GM12872 (cell line): ENCODE data around the gene VSTM2B.

Source experiments
- TF ChIP-seq, protein P1 (sequence below): IDR thresholded peaks from 3 replicates; pipeline ENCODE4 v1.5.1; 2011; ENCODE audit warnings: low read depth, mild to moderate bottlenecking, low read length, moderate library complexity; ENCODE audit not compliant: insufficient read depth

The VSTM2B gene

DNA sequence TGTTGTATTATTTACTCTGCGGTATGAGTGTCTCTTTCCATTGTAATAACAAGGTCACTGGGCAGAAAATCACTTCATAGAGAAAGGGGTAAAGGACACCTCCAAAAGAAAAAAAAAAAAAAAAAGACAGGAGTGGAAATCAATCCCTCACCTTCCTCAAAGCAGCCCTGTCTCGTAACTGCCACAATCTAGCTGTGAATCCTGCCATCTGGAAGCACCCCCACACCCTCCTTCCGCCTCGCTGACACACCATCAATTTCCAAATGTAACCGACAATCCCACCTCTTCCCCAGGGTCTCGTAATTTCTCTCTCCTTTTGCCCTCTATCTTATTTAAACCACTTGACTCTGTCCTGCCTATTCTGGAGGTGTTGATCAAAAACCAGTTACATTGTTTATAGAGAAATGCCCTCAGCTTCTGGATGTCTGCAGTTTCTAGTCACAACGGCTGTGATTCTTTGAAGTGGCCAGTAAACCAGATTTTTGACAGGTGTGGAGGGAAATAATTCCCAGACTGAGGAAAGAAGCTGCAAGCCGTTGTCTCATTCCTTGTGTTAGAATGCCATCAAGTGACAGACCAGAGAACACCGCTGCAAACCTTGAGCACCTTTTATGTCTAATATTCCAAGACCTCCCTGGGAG lies 71.2 kb downstream of the VSTM2B start:
- TF ChIP-seq, protein P1, sequence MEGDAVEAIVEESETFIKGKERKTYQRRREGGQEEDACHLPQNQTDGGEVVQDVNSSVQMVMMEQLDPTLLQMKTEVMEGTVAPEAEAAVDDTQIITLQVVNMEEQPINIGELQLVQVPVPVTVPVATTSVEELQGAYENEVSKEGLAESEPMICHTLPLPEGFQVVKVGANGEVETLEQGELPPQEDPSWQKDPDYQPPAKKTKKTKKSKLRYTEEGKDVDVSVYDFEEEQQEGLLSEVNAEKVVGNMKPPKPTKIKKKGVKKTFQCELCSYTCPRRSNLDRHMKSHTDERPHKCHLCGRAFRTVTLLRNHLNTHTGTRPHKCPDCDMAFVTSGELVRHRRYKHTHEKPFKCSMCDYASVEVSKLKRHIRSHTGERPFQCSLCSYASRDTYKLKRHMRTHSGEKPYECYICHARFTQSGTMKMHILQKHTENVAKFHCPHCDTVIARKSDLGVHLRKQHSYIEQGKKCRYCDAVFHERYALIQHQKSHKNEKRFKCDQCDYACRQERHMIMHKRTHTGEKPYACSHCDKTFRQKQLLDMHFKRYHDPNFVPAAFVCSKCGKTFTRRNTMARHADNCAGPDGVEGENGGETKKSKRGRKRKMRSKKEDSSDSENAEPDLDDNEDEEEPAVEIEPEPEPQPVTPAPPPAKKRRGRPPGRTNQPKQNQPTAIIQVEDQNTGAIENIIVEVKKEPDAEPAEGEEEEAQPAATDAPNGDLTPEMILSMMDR = peak; percentile 27; the same call in 1 of the 3 replicates

DNA sequence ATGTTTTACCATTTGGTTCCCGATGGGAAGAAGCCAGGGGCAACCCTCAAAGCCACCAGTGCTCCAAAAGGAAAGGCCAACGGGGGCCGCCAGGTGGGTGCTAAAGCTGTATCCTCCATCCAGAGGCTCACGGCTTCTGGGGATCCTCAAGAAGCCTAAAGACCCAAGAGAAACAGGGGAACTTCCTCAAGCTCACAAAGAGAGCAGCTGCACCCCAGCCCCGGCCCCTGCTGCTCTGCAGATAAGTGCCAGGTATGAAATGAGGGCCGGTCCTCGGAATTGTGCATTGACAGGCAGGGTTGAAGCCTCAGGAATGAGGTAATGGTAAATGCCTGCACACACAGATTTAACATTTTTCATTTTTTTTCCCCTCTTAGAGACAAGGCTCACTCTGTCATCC lies 72.2 kb downstream of the VSTM2B start:
- TF ChIP-seq, protein P1 = no peak

DNA sequence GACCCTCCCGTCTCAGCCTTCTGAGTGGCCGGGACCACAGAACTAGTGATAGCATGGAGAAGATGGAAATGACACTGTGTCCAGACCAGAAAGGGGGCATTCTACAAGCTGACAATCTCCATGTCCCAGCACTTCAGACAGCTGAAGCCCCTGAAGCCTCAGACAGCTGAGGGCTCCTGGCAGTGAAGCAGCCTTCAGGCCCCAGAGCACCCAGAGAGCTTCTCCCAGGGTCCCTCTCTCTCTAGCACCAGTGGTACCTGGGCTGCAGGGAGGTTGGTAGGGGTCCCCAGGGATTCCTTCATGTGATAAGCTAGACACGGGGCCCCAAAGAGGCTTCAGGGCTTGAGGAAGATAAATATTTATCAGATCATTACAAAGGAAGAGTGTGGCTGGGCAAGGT lies 72.7 kb downstream of the VSTM2B start:
- TF ChIP-seq, protein P1 = no peak

DNA sequence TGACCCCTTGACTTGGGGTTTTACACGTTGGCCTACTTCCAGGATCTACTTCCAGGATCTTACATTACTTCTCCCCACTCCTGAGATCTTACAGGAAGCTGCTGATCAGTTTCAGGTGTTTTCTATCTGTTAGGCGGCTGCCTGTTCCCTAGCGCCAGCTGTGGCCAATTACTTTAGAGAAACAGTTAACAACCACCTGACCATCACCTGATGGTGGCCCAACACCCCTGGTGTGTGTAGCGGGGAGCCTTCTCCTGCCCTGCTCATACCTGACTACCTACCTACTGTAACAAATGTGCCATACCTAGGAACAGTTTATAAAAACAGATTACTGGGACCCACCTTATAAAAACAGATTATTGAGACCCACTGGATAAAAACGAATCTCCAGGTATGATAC lies 77.5 kb downstream of the VSTM2B start:
- TF ChIP-seq, protein P1 = no peak

DNA sequence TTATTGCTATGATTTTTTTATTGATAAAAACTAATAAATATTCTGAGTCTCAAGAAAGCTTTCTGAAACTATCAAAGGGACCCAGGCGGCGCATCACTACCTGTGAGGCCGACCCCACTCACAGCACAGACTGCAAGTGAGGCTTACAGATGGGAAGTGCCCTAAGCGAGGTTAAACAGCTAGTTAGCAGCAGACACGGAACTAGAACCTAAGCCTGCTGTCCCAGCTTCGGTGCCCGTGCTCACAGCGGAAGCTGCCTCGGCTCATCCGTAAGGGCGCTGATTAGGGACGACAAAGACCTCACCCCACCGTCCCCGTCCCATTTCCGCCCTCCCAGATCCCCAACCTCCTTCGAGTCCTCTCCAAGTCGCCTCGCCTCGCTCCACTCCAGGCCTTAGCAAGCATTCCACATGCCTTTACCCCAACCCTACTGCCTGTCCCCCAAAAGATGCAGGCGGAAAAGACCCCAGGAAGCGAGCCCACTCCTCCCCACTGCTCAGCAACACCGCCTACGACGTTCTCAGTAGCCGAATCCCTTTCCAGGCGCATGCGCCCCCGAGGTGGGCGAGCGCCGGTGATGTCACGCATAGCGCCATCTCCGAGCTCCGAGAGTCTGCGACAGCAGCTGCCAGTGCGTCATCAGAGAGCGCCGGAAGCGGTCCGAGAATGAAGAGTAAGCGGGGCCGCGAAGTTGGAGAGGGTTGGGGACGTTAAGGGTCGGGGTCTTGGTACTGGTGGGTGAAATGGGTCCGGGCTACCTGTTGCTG lies 80.0 kb downstream of the VSTM2B start, which contains the start of gene POP4:
Gene POP4 (plus strand): TSS at position 631 of the 767 bp plus-strand sequence. CDS start 36 bp downstream, at position 667.
- TF ChIP-seq, protein P1 = no peak

DNA sequence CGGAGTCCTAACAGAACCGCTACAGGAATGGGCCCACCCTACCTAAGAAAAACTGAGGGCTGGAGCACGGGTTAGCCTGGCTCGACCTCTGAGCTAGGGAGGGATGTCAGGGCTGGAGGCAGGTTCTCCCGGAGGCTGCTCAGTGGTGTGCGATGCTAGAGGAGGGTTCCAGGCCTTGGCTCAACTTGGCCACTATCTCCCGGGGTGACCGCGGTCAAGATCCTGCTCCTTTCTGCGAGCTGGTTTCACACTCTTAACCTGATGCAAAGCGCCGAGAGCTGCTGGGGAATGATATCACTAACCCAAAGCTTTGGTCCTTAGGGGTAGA lies 80.6 kb downstream of the VSTM2B start:
- TF ChIP-seq, protein P1 = no peak

DNA sequence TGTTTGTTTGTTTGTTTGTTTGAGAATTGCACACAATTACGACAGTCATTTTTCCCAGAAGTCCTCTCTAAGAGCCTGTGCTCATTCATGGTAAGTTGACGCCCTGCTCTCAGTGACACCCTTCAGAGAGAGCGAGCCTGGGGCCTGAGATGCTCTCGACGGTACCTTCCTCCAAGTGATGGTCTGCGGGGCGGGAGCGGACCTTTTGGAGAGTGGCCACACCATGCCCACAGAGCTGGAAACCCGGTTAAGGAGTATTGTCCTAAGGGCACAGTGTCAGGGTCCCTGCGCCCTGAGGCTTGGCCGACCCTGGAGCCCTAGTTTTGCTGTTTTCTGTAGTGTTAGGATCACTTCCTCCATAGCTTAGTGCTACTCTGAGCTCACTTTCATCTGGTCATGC lies 83.8 kb downstream of the VSTM2B start:
- TF ChIP-seq, protein P1 = no peak
